Measurements from ENCODE around the gene MRPL17. TPM values are rescaled to one million over a fixed set of nuclear protein-coding genes. Genes with fewer than 3 reads are reported as not detected.

The MRPL17 gene
- total RNA-seq, 1 experiment from 2014 or later, result 98.5 TPM

DNA sequence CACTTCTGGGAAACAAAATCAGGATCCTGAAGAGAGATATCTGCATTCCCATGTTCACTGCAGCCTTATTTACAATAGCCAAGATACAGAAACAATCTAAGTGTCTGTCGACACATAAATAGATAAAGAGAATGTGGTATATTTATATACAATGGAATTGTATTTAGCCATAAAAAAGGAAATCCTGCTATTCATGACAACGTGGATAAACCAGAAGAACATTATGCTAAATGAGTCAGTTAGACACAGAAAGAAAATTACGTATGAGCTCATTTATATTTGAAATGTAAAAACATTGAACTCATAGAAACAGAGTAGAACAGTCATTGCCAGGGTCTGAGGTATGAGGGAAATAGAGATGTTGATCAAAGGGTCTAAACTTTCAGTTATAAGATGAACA is 6.1 kb downstream of the MRPL17 start:
- no peak overlapping the region for H3K27ac ChIP-seq (ENCODE audit: low read depth, low read length, poor library complexity, severe bottlenecking)
- no TSS peak for BruUV-seq (replicated peaks)
- TF ChIP-seq, protein P1, sequence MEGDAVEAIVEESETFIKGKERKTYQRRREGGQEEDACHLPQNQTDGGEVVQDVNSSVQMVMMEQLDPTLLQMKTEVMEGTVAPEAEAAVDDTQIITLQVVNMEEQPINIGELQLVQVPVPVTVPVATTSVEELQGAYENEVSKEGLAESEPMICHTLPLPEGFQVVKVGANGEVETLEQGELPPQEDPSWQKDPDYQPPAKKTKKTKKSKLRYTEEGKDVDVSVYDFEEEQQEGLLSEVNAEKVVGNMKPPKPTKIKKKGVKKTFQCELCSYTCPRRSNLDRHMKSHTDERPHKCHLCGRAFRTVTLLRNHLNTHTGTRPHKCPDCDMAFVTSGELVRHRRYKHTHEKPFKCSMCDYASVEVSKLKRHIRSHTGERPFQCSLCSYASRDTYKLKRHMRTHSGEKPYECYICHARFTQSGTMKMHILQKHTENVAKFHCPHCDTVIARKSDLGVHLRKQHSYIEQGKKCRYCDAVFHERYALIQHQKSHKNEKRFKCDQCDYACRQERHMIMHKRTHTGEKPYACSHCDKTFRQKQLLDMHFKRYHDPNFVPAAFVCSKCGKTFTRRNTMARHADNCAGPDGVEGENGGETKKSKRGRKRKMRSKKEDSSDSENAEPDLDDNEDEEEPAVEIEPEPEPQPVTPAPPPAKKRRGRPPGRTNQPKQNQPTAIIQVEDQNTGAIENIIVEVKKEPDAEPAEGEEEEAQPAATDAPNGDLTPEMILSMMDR (conservative IDR thresholded peaks at IDR 0.05; ENCODE audit: low read depth, low read length), result no peak
- no peak for TF ChIP-seq EZH2 (IDR thresholded peaks at IDR 0.05; ENCODE audit: borderline replicate concordance, low read depth, low read length, poor library complexity, severe bottlenecking)
- no peak for DNase-seq (ENCODE audit: low spot score)
- POLR2A ChIA-PET (ENCODE audit: low non-redundant PET), result no interaction called here
- peaks cover 17% of the 10 kb centered on the region for H3K36me3 ChIP-seq (ENCODE audit: insufficient read depth, low read length, poor library complexity, severe bottlenecking)
- no peaks in the 10 kb centered on the region for H3K27me3 ChIP-seq (replicated peaks; ENCODE audit: insufficient read depth, low read depth, low read length, poor library complexity)
- no peak overlapping the region for H3K4me3 ChIP-seq (ENCODE audit: low read depth, low read length, poor library complexity, severe bottlenecking)
- no peaks in the 10 kb centered on the region for H3K9me3 ChIP-seq (ENCODE audit: low read depth, low read length, poor library complexity, severe bottlenecking)
- intact Hi-C loops (cut with micrococcal nuclease; ENCODE audit: unreplicated experiment), result no loop called here
- CTCF ChIA-PET, result no interaction called here
- H3K4me1 ChIP-seq (ENCODE audit: insufficient read depth, low read length, poor library complexity, severe bottlenecking), result no peaks in the 10 kb centered on the region

DNA sequence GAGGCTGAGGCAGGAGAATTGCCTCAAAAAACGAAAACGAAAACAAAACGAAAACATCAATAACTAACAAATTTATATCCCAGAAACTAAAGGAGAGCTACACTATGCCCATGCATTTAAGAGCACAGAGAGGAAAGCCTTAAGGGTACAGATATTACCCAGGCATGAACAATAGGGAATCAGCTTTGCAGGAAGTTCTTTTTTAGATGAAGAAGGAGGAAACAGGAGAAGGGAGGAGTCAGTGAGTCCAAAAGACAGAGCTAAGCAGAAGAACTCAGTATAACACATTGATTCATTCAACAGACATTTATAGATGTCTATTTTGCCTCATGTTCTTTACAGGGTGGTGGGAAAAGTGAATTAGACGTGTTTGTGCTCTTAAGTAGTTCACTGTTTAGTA is 8.3 kb downstream of the MRPL17 start:
- ChIA-PET CTCF (no interaction called here), POLR2A (ENCODE audit: low non-redundant PET) (no interaction called here)
- Histone ChIP-seq H3K9me3 (ENCODE audit: low read depth, low read length, poor library complexity, severe bottlenecking) (no peaks in the 10 kb centered on the region), H3K36me3 (ENCODE audit: insufficient read depth, low read length, poor library complexity, severe bottlenecking) (no peaks in the 10 kb centered on the region), H3K27me3 (replicated peaks; ENCODE audit: insufficient read depth, low read depth, low read length, poor library complexity) (no peaks in the 10 kb centered on the region), H3K4me1 (ENCODE audit: insufficient read depth, low read length, poor library complexity, severe bottlenecking) (no peaks in the 10 kb centered on the region), H3K4me3 (ENCODE audit: low read depth, low read length, poor library complexity, severe bottlenecking) (no peak overlapping the region), H3K27ac (ENCODE audit: low read depth, low read length, poor library complexity, severe bottlenecking) (no peak overlapping the region)
- DNase-seq (ENCODE audit: low spot score), result no peak
- intact Hi-C loops (cut with micrococcal nuclease; ENCODE audit: unreplicated experiment), result no loop called here
- BruUV-seq (replicated peaks), result no TSS peak
- TF ChIP-seq, protein P1 (conservative IDR thresholded peaks at IDR 0.05; ENCODE audit: low read depth, low read length), result no peak
- TF ChIP-seq EZH2 (IDR thresholded peaks at IDR 0.05; ENCODE audit: borderline replicate concordance, low read depth, low read length, poor library complexity, severe bottlenecking), result no peak

DNA sequence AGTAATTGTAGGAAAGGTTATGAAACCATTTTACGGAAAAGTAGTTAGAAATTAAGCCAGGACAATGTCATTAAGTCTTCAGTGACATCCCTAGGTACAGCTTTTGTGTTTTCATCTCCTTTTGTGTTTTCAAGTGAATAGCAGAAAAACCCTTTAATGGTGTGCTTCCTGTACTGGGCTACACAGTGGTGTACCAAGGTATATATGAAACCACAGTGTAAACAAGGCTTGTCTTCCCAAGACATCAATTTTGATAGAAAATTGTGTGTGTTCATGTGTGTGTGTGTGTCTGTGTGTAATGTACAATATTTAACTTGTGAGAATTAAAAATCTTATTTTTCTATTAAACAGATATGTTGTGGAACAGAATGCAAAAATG is 8.9 kb downstream of the MRPL17 start:
- POLR2A ChIA-PET (ENCODE audit: low non-redundant PET), result no interaction called here

More for the DNA sequence above, 8.9 kb downstream of the MRPL17 start:
- no peaks in the 10 kb centered on the region for H3K4me1 ChIP-seq (ENCODE audit: insufficient read depth, low read length, poor library complexity, severe bottlenecking)
- no peak overlapping the region for H3K27ac ChIP-seq (ENCODE audit: low read depth, low read length, poor library complexity, severe bottlenecking)
- no peaks in the 10 kb centered on the region for H3K36me3 ChIP-seq (ENCODE audit: insufficient read depth, low read length, poor library complexity, severe bottlenecking)
- intact Hi-C loops (cut with micrococcal nuclease; ENCODE audit: unreplicated experiment), result no loop called here
- no peak for DNase-seq (ENCODE audit: low spot score)
- H3K9me3 ChIP-seq (ENCODE audit: low read depth, low read length, poor library complexity, severe bottlenecking), result no peaks in the 10 kb centered on the region
- TF ChIP-seq EZH2 (IDR thresholded peaks at IDR 0.05; ENCODE audit: borderline replicate concordance, low read depth, low read length, poor library complexity, severe bottlenecking), result no peak
- TF ChIP-seq, protein P1 (conservative IDR thresholded peaks at IDR 0.05; ENCODE audit: low read depth, low read length), result no peak
- no peak overlapping the region for H3K4me3 ChIP-seq (ENCODE audit: low read depth, low read length, poor library complexity, severe bottlenecking)
- no TSS peak for BruUV-seq (replicated peaks)
- CTCF ChIA-PET, result no interaction called here
- H3K27me3 ChIP-seq (replicated peaks; ENCODE audit: insufficient read depth, low read depth, low read length, poor library complexity), result no peaks in the 10 kb centered on the region

Measured in A673 (cell line).